ENCODE data around the gene SLC35F4. TPM values are rescaled to one million over a fixed set of nuclear protein-coding genes. Genes with fewer than 3 reads are reported as not detected.
"Not testable (repeated sequence)": the region's sequence is repeated elsewhere in the genome, so short reads cannot be mapped to it uniquely, and the experiment has no call there.

The SLC35F4 gene
- total RNA-seq, 1 donor from 2014 or later: not detected

- peaks cover 2% of the 10 kb centered on the region for H3K4me1 Mint-ChIP-seq (ENCODE audit: low read depth, unreplicated experiment)
- H3K27ac Mint-ChIP-seq (ENCODE audit: unreplicated experiment): no peak overlapping the region
- DNase-seq: no peak
- no peak overlapping the region for H3K4me3 Mint-ChIP-seq (ENCODE audit: unreplicated experiment)
- H3K9me3 Mint-ChIP-seq (ENCODE audit: unreplicated experiment): peaks cover 3% of the 10 kb centered on the region
- no peaks in the 10 kb centered on the region for H3K27me3 Mint-ChIP-seq (ENCODE audit: unreplicated experiment)
- TF ChIP-seq CTCF (IDR thresholded peaks at IDR 0.05; ENCODE audit: partially characterized antibody, unreplicated experiment): no peak
- peaks cover 3% of the 10 kb centered on the region for H3K36me3 Mint-ChIP-seq (ENCODE audit: unreplicated experiment)
Measured at GRCh38 chr14:57729208-57730187, 136.4 kb downstream of the SLC35F4 start.

- Mint-ChIP-seq H3K4me1 (ENCODE audit: low read depth, unreplicated experiment) (peaks cover 2% of the 10 kb centered on the region), H3K36me3 (ENCODE audit: unreplicated experiment) (peaks cover 9% of the 10 kb centered on the region), H3K9me3 (ENCODE audit: unreplicated experiment) (peaks cover 4% of the 10 kb centered on the region), H3K27me3 (ENCODE audit: unreplicated experiment) (no peaks in the 10 kb centered on the region), H3K27ac (ENCODE audit: unreplicated experiment) (no peak overlapping the region), H3K4me3 (ENCODE audit: unreplicated experiment) (no peak overlapping the region)
- no peak for TF ChIP-seq CTCF (IDR thresholded peaks at IDR 0.05; ENCODE audit: partially characterized antibody, unreplicated experiment)
- no peak for DNase-seq
Measured at GRCh38 chr14:57725399-57726077, 140.4 kb downstream of the SLC35F4 start.

GRCh38 chr14:57722141-57722540, 143.8 kb downstream of the SLC35F4 start:
- H3K9me3 Mint-ChIP-seq (ENCODE audit: unreplicated experiment); H3K4me3 Mint-ChIP-seq (ENCODE audit: unreplicated experiment): not testable (repeated sequence)

GRCh38 chr14:57714487-57714931, 151.4 kb downstream of the SLC35F4 start:
- peaks cover 2% of the 10 kb centered on the region for H3K27me3 Mint-ChIP-seq (ENCODE audit: unreplicated experiment)
- no peaks in the 10 kb centered on the region for H3K36me3 Mint-ChIP-seq (ENCODE audit: unreplicated experiment)
- no peak for DNase-seq
- H3K9me3 Mint-ChIP-seq (ENCODE audit: unreplicated experiment): peaks cover 5% of the 10 kb centered on the region
- no peaks in the 10 kb centered on the region for H3K4me1 Mint-ChIP-seq (ENCODE audit: low read depth, unreplicated experiment)
- H3K4me3 Mint-ChIP-seq (ENCODE audit: unreplicated experiment): no peak overlapping the region
- no peak for TF ChIP-seq CTCF (IDR thresholded peaks at IDR 0.05; ENCODE audit: partially characterized antibody, unreplicated experiment)
- H3K27ac Mint-ChIP-seq (ENCODE audit: unreplicated experiment): no peak overlapping the region

More at GRCh38 chr14:57722141-57722540, 143.8 kb downstream of the SLC35F4 start:
- peaks cover 13% of the 10 kb centered on the region for H3K36me3 Mint-ChIP-seq (ENCODE audit: unreplicated experiment)
- H3K4me1 Mint-ChIP-seq (ENCODE audit: low read depth, unreplicated experiment); DNase-seq; H3K27ac Mint-ChIP-seq (ENCODE audit: unreplicated experiment); H3K27me3 Mint-ChIP-seq (ENCODE audit: unreplicated experiment): not testable (repeated sequence)

- DNase-seq: no peak
- TF ChIP-seq CTCF (IDR thresholded peaks at IDR 0.05; ENCODE audit: partially characterized antibody, unreplicated experiment): no peak
- H3K36me3 Mint-ChIP-seq (ENCODE audit: unreplicated experiment): peaks cover 7% of the 10 kb centered on the region
- H3K4me3 Mint-ChIP-seq (ENCODE audit: unreplicated experiment): no peak overlapping the region
- peaks cover 2% of the 10 kb centered on the region for H3K27me3 Mint-ChIP-seq (ENCODE audit: unreplicated experiment)
- peaks cover 9% of the 10 kb centered on the region for H3K9me3 Mint-ChIP-seq (ENCODE audit: unreplicated experiment)
- no peak overlapping the region for H3K27ac Mint-ChIP-seq (ENCODE audit: unreplicated experiment)
- no peaks in the 10 kb centered on the region for H3K4me1 Mint-ChIP-seq (ENCODE audit: low read depth, unreplicated experiment)
Measured at GRCh38 chr14:57712698-57713097, 153.2 kb downstream of the SLC35F4 start.
